Stimulated activated CD8-positive, alpha-beta memory T cell treated with anti-CD3 and anti-CD28 coated beads, Interleukin-12 subunit alpha, Interleukin-12 subunit beta, amount 100 ng/mL, for 4 hours (primary cell): ENCODE data around the gene ALX1.
"Not testable (repeated sequence)": the region's sequence is repeated elsewhere in the genome, so short reads cannot be mapped to it uniquely, and the experiment has no call there.

Experiments
- DNase-seq: peaks from one replicate; pipeline ENCODE4 v3.0.0-alpha.2; 2020; ENCODE audit warnings: low read depth

The ALX1 gene

DNA sequence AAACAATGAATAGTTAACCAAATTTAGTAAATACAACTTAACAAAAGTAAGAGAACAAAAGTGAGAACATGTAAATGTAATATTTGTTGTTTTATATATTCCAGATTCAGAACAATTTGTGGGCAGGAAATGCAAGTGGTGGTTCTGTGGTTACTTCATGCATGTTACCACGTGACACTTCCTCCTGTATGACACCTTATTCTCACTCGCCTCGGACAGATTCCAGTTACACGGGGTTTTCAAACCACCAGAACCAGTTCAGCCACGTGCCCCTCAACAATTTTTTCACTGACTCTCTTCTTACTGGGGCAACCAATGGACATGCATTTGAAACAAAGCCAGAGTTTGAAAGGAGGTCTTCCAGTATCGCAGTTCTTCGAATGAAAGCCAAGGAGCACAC, 21.0 kb downstream of the ALX1 start:
- no peak for DNase-seq

DNA sequence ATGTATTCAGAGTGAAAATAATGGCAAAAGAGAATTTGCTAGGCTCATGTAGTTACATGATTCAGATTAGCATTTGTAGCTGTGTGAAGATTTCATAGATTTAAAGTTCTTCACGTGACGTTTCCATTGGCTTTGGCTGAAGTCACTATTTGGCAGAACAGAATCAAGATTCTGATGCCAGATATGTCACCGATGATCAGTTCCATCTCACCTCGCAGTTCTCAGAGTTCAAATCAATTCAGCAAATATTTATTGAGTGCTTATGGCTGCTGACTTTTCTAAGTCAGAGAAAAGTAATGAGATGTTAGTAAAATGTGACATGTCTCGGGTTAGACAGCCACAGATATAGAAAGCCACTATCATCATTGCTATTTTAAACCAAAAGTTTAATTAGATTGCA, 28.4 kb downstream of the ALX1 start:
- no peak for DNase-seq

DNA sequence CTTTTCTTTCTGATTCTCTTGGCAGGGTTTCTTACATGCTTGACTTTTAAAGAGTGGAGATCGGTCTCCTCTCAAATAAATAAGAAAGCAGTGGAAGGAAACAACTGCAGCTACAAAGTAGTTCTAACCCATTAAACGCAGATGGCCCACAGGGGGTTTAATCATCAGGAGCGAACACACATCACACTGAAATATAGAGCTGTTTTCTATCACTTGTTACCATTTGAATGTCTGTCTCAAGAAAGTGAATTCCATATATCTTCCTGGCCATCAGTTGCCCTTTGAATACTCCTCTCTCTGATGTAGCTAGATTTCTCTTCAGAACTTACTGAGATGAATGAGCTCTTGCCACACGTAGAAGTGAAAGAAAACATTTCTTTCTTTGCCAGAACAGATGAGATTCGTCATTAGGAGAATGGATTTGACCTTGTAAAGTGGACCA, 29.1 kb downstream of the ALX1 start:
- DNase-seq: no peak

DNA sequence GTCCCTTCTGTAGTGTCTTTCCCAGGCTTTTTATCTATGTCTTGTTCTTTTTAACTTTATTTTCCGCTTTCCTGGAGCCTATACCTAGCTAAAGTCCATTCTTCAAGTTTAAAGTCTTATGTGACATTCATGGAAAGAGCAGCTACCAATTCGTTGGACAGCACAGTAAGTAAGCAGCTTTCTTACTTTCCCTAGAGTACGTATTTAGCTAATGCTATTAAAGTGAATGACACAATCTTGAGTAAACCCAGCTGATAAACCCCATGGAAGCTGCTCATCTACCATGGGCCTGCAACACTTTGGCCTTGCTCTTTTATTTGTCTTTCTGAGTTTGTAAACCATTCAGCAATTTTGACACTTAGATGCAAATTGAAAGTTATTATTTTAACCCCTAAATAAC, 30.0 kb downstream of the ALX1 start:
- DNase-seq: no peak

DNA sequence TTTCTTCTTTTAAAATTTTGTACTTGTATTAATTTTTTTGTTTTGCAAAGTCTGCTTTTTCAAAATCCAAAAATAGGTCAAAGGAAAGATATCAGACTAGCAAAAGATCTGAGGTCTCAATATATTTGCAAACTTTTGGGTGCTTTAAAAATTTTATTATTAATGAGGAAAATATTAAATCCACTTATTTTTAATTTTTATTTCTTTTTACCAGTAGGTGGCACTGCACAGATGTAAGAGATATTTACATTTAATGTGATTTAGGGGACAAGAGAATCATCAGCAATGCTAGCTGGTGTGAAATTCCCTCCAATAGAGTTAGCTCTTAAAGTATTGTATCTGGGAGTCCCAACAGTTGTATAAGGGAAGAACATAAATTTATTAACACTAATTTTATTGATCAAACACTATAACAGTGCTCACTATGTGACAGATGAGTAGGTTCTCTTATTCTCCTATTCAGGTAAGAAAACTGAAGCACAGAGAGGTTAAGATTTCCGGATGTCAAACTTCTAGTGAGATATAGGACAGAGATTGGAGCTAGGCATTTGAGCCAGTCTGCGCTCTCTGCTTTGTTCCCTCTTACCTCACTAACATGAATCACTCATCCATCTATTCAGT, 30.5 kb downstream of the ALX1 start:
- no peak for DNase-seq

DNA sequence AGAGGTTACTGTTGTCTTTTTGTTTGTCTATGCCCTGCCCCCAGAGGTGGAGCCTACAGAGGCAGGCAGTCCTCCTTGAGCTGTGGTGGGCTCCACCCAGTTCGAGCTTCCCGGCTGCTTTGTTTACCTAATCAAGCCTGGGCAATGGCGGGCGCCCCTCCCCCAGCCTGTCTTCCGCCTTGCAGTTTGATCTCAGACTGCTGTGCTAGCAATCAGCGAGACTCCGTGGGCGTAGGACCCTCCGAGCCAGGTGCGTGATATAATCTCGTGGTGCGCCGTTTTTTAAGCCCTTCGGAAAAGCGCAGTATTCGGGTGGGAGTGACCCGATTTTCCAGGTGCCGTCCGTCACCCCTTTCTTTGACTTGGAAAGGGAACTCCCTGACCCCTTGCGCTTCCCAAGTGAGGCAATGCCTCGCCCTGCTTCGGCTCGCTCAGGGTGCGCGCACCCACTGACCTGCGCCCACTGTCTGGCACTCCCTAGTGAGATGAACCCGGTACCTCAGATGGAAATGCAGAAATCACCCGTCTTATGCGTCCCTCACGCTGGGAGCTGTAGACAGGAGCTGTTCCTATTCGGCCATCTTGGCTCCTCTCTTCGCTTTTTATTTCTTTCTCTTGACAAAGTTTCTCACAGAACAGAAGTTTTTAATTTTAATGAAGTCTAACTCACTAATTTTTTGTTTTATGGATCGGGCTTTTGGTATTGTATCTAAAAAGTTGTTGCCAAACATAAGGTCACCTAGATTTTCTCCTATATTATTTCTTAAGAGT, 38.0 kb downstream of the ALX1 start:
- DNase-seq: not testable (repeated sequence)

DNA sequence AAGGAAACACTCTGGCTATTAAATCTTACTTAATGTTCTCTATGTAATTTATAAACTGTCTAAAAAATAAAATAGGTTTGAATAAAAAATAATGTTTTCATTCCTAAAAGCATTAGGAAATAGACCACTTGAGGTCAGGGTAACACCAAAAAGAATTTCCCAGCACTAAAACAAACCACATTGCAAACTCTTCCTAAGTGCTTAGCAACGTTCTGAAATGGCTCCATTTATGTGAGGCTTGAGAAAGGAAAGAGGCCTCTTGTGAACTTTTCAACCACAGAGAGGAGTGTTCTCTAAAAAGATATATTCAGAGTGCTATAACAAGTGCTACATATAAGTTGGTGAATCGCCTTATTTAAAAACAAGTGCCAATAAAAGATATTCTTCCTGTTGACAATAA, 42.7 kb downstream of the ALX1 start:
- no peak for DNase-seq

DNA sequence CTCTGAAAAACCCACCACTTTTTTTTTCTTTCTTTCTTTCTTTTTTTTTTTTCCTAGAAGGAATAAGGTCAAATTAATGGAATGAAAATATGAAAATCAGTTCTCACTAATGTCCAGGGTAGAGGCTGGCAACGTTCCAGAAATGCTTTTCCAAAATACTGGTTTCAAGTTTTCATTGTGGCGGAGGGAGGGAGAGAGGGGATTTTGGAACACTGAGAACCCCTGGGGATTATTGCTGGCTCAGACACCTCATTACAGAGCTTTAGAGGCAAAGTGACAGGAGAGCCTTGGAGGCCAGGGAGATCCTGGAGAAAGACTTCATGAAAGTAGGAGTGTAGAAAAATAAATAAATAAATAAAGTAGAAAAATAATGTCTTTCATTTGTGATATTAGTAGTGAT, 45.4 kb downstream of the ALX1 start:
- no peak for DNase-seq

DNA sequence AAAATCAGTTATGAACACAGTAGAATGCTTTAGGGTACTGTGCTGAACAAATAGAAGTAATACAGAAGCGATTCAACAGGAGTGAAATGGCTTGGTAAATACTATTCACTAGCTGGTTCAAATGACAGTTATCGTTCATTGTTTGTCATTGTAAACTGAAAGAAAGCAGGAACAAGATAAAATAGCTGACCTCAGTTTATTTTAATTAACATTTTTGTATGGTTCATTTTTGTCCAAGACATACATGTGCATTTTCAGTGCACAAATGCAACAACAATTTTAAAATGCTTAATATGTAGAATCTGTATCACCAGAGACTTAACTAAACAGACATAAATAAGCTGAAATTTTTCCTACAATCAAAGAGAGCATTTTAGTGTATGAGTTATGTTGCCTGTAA, 49.9 kb downstream of the ALX1 start:
- no peak for DNase-seq

DNA sequence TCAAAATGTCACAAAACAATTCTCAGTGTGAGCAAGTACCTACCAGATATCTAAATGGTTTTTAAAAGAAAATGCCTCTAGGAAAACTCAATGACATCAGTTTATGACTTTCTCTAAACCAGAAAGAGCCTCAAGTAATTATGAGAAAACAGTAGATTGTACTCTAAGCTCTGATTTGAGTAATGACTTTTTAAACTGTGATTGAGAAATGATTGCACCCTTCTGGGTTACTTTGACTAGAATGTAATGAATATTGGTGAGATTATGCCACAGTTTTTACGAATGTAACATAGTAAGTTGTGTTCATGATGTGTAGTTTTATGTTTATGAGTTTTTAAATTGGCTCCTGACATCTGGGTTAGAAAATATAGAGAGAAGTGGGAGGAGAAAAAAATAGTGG, 68.8 kb downstream of the ALX1 start:
- DNase-seq: no peak

DNA sequence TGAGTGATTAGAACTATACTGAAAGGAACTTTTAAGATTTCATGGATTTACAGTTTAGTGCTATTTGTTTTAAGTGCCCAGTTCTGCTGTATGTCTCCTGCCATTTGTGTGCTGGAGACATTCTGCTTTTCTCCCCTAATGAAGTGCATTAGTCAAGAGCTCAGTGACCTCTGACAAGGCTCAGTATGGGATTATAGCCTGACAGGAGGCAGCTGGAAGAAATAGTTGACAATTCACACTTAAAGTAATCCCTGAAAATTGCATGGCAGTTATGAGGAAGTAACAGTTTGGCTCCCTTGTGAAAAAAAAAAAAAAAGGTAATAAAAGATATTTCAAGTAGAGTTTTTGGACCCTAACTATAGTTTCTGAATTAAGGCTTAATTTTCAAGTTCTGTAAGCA, 70.3 kb downstream of the ALX1 start:
- DNase-seq: no peak
